Right lung (tissue), 10 donors: ENCODE measurements around the gene ZNF212. TPM values are rescaled to one million over a fixed set of nuclear protein-coding genes. Genes with fewer than 3 reads are reported as not detected.

Experiments used
- DNase-seq, 2 donors: peaks; one replicate each; pipeline ENCODE4 v3.0.0-alpha.2; 2013
- long read RNA-seq, 8 donors: transcript quantifications; one replicate each; lab custom pipeline, GENCODE V29; 2026
- polyA plus RNA-seq, 5 donors: library from polyadenylated mRNA; unstranded; fragments of 120-200 nt; gene quantifications; one replicate each; pipeline versions ENCODE4 v1.2.1 to v1.2.3, GENCODE V29; 2013; ENCODE audit warnings: inconsistent platforms in 1 of 5, low replicate concordance in 1 of 5; ENCODE audit not compliant: insufficient read length in 5 of 5, insufficient read depth in 1 of 5

The ZNF212 gene
- 10 to 100 TPM; 13.6 to 17.6 (median 16.2) TPM for polyA plus RNA-seq
- long read RNA-seq, donor 1, partial matches to known transcripts: 0 of 3 reads
- long read RNA-seq, donor 1, other reads (novel, unspliced or antisense): 0 of 3 reads
- long read RNA-seq, donor 2, partial matches to known transcripts: 0 of 2 reads
- long read RNA-seq, donor 2, other reads (novel, unspliced or antisense): 0 of 2 reads
- long read RNA-seq, donor 3: 0 reads
- long read RNA-seq, donor 4: 0 reads
- long read RNA-seq, donor 5, partial matches to known transcripts: 0 of 3 reads
- long read RNA-seq, donor 5, other reads (novel, unspliced or antisense): 0 of 3 reads
- long read RNA-seq, donor 6, partial matches to known transcripts: 0 of 2 reads
- long read RNA-seq, donor 6, other reads (novel, unspliced or antisense): 0 of 2 reads
- long read RNA-seq, donor 7, partial matches to known transcripts: 5 of 9 reads
- long read RNA-seq, donor 7, other reads (novel, unspliced or antisense): 0 of 9 reads
- long read RNA-seq, donor 8, partial matches to known transcripts: 0 of 1 reads
- long read RNA-seq, donor 8, other reads (novel, unspliced or antisense): 0 of 1 reads

- DNase-seq: peak; percentile 78
Observed at GRCh38 chr7:149239345-149240143, at the start of gene ZNF212. TSS of gene ZNF212 (plus strand) at chr7:149239651. CDS start at chr7:149239779, 128 bp downstream.

DNA sequence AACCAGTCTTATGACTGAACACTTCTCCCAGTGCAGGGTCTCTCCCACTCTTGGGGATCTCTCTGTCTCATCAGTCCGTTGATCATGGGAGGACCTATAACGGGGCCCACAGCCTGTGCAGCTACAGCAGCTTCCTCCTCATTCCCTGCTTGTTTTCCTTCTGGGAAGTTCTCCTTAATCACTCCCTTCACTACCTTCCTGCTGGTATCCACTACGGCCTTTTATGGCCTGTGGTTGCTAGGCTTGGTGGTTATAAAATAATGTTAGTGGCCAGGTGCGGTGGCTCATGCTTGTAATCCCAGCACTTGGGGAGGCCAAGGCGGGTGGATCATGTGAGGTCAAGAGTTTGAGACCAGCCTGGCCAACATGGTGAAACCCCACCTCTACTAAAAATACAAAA lies 47.6 kb upstream of the ZNF212 start:
- DNase-seq: no peak

- DNase-seq: no peak
Observed at GRCh38 chr7:149194799-149195179, 44.7 kb upstream of the ZNF212 start.

- DNase-seq: peak; percentile 85 to 86
Observed at GRCh38 chr7:149195180-149196150, 44.0 kb upstream of the ZNF212 start, which contains the start of gene ZNF282. TSS of gene ZNF282 (plus strand) at chr7:149195546. CDS start at chr7:149195590, 44 bp downstream.

- DNase-seq: no peak
Observed at GRCh38 chr7:149196151-149196704, 43.2 kb upstream of the ZNF212 start.

- DNase-seq: no peak
Observed at GRCh38 chr7:149196705-149197171, 42.7 kb upstream of the ZNF212 start.

- DNase-seq: no peak
Observed at GRCh38 chr7:149197675-149198074, 41.8 kb upstream of the ZNF212 start.

GRCh38 chr7:149198161-149198816 lies 41.2 kb upstream of the ZNF212 start:
- no peak for DNase-seq

- DNase-seq: no peak
Observed at GRCh38 chr7:149199234-149199995, 40.0 kb upstream of the ZNF212 start.

DNA sequence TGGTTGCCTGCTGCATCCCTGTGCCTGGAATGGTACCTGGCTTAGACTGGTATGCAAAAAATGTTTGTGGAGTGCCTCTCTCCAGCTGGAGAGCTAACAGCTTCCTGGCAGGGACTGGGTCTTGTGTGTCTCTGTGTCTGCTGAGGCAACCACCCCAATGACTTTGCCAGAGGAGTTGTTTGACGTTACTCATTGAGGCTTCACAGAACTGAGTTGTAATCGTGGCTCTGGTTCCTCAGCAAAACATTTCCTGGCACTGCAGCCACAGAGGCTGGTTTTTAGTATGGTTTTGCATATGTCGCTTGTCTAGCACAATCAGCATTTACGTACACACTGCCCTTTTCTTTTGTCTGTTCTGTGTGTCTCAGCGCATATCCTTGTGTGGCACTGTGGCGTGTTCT lies 36.6 kb upstream of the ZNF212 start:
- DNase-seq: no peak

- DNase-seq: peak; percentile 19 to 38
Observed at GRCh38 chr7:149205690-149206381, 33.6 kb upstream of the ZNF212 start.

DNA sequence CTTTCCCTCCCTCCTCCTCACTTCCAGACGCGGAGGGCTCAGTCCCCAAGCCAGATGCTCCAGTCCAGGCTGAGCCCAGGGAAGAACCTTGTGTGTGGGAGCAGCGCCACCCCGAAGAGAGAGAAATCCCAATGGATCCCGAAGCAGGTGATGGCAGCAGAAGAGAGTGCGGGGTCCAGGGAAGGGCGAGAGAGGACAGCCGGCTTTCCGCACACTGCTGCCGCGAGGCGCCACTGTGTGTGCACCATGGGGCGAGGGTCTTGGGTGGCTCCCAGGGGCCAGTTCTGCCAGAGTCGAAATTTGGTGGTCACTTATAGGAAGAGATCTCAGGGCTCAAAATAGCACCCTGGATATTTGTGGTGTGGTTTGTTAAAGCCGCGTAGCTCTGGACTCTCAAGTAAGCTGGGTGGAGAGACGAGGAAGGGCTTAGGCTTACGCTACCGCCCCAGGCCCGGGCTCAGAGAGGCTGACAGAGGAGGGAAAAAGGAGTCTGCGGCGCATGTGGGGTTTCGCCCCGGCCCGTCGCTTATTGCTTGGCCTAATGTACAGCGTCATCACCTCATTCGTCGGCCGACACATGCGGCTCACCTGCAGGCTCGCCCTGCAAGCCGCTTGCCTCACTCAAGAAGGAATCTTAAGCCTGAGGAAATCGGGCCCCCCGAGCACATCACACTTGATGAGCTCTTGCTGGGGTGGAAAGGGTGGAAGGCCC lies 32.0 kb upstream of the ZNF212 start:
- DNase-seq: no peak

- DNase-seq: no peak
Observed at GRCh38 chr7:149209518-149210269, 29.8 kb upstream of the ZNF212 start.

DNA sequence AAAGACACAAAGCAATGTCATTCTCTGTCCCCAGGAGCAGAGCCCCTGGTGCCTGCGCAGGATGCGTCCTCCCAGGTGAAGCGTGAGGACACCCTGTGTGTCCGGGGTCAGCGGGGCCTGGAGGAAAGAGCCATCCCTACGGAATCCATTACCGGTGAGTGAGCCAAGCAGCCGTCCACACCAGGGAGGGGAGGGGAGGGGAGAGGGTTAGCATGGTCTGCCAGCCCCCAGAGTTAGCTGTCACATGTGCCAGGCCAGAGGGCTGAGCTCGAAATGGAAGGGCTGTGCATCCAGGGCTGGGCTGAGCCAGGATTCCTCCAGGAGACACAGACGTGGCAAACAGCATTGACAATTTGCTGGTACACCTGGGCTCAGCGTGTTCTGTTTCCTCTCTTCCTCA lies 28.9 kb upstream of the ZNF212 start:
- no peak for DNase-seq

DNA sequence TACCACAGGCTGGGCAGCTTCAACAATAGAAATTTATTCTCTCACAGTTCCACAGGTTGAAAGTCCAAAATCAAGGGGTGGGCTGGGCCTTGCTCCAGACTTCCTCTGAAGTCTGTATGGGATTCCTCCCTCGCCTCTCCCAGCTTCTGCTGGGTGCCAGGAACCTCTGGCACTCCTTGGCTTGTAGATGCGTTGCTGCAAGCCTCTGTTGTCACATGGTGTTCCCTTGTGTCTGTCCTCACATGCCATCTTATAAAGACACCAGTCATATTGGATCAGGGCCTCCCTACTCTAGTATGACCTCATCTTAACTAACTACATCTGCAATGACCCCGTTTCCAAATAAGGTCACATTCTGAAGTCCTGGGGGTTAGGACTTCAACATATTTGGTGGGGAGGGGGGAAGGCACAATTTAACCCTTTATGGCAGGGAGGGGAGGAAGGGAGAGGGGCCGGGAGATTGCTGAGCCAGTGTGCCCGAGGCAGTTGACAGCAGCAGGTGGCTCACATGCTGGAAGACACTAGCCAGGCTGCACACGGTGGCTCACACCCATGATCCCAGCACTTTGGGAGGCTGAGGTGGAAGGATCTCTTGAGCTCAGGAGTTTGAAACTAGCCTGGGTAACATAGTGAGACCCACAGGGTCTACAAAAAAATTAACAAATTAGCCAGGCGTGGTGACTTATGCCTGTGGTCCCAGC lies 25.3 kb upstream of the ZNF212 start:
- DNase-seq: no peak

DNA sequence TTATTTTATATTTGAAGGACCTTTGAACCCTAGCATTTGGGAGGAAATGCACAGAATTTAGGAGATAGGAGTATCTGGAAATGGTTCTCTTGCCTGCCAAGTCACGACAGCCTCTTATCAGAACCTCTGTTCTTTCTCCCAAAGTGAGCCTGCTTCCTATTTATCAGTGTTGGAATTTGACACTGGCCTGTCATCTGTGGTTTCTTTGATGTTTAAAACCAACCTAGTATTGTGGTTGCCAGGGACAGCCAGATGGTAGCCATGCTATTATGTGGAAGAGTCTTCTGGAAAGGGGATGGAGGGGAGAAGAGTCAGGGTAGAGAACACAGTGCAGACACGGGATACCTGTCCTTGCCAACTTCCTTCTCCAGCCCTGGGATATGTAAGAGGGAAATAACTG lies 23.0 kb upstream of the ZNF212 start:
- DNase-seq: no peak

DNA sequence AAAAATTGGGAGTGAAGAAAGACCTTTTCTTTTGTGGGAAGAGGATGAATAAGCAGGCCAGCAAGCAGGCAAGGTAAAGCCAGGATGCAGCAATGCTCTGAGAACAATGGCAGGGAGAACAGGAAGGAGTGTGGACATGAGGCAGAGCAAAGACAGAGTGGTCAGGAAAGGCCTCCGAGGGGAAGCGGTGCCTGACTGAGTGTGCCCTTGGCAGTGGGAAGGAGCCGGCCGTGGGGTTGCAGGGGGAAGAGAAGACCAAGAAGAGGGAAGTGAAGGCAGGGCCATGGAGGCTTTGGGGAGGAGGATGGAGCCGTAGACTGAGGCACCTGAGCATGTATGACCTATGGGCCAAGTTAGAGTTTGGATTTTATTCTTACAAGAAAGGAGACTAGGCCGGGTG lies 21.9 kb upstream of the ZNF212 start:
- DNase-seq: no peak
